Activated CD8-positive, alpha-beta memory T cell treated with anti-CD3 and anti-CD28 coated beads, Interleukin-2, amount 50 U/mL, for 48 hours (primary cell): ENCODE measurements around the gene ARGLU1.

Source experiments
- DNase-seq: peaks from one replicate; pipeline ENCODE4 v3.0.0-alpha.2; 2020

The ARGLU1 gene

DNA sequence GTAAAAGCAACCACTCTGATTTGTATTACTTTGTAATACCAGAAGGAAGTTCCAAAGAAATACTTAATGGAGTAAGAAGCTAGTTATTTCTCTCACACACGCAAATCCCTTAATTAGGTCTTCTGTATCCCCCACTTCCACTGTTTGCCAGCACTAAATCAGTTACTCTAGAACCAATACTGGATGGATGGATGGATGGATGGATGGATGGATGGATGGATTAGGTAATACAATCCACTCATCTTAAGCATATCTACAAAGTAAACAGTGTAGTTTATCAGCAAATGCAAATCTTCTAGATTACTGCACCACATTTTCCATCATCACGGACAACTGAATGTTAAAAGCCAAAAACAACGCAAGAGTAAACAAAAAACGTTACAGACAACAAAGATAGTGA, 27.3 kb downstream of the ARGLU1 start:
- no peak for DNase-seq

DNA sequence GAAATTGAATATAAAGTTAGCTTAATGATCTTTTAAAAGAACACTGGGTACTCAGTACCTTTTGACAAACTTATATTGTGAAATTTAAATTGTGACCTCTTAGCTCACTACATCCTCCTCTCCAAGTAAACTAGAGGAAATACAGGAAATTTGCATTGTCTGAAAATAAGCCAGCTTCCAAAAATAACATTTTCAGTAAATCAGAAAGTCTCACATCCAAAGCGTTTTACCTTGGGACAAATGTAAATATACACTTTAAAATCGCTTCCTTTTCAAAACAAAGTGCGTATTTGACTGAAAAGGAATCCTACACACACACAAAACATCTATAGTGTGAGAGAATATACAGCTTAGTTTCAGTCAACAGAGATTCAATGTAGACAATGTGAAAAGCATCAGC, 30.4 kb downstream of the ARGLU1 start:
- DNase-seq: no peak

DNA sequence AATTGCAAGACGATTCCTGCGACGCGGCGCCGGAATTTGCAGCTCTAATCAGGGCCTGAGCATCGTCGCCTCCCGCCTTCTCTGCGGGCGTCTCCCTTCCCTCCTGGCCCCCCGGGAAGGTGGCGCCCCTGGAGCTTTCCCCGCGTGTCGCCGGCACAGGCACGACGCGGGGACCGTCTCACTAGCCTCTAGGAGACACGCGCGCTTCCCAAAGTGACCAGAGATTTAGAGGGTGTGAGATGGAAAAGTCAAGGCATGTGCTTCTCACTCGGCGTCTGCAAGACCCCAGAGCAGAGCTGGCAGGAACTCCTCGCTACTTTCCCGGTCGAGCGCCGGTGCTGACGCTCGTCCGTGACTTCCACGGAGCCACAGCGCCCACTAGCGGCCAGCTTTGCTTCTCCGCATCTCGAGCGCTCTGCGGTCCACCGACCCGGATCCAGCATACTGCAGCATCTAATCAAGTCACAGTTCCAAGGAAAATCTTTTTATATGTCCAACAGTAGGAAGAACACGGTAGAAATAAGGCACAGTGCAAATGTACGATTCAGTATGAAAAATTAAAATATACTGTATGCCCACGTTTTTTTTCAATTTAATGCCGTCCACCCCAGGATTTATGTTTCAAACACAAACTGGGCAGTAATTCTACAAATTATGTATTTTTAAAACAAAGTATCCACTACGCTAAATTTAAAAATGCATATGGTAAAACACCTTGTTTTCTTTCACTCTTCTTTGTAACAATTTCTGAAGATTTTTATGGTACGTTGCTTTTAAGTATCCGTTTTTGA, 31.5 kb downstream of the ARGLU1 start:
- DNase-seq: peak; percentile 99

DNA sequence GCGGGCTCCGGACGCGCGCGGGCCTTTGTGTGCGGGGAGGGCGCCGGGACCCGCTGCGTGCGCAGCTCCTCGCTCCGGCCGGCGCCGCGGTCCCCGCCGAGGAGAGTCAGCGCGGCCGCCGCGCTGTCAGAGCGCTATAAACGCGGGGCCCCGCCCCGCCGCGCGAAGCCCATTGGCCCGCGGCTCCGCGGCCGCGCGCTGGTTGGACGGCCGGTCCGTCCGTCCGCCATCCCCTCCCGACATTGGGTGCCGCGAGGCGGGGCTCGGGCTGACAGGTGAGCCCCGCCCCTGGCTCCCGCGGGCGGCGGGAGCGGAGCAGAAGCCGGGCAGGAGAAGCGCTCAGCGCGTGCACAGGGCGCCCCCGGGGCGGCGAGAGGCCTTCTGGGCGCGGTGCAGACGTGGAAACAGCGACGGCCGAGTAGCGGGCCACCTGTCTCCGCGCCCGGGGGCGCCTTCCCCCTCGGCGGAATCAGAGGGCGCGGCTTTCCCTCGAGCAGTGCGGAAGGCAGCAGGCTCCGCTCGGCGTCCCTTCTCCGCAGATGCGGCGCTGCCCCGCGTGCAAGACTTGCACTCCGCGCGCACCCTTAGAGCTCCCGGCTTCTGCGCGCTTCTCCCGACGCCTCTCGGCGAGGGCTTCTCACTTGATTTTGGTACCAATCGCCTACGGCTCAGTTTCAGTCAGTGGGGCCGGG, 32.2 kb downstream of the ARGLU1 start, which contains the start of gene EFNB2:
Gene EFNB2 (minus strand): TSS at position 111 of the 692 bp plus-strand sequence. CDS start 698 bp downstream, outside the sequence.
- DNase-seq: peak; percentile 91

DNA sequence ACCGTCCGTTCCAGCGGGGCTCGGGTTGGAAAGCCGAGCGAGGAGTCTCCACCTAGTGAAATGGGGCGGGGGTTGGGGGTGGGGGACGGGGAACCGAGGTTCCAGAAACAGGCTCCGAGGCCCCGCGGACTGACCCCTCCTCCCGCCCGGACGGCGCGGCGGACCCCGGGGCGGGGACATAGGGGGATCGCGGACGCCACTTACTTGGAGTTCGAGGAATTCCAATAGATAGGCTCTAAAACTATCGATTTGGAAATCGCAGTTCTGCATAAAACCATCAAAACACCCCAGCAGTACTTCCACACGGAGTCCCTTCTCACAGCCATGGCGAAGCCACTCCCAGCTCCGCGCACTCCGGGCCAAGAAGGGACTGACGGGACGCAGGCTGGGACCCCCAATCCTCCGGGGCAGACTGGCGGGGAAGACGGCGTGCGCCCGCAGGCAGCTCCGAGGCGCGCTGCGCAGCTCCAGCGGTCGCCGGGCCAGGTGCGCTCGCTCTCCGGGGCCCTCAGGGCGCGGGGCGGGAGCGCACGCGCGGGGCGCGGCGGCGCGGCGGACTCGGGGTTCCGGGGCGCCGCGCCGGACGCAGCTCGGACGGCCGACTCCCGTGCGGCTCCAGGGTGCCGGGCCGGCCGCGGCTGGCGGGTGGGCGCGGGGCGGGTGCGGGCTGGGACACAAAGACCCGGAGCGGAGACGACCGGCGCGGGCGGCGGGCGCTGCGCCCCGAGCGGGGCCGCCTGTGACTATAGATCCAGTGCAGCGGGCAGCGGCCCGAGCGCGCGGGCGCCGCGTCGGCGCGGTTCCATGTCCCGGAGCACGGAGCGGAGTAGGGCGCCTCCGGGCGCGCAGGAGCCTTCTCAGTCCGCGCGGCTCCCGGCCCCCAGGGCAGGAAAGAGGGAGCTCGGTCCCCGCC, 33.0 kb downstream of the ARGLU1 start:
- peak; percentile 59 for DNase-seq

DNA sequence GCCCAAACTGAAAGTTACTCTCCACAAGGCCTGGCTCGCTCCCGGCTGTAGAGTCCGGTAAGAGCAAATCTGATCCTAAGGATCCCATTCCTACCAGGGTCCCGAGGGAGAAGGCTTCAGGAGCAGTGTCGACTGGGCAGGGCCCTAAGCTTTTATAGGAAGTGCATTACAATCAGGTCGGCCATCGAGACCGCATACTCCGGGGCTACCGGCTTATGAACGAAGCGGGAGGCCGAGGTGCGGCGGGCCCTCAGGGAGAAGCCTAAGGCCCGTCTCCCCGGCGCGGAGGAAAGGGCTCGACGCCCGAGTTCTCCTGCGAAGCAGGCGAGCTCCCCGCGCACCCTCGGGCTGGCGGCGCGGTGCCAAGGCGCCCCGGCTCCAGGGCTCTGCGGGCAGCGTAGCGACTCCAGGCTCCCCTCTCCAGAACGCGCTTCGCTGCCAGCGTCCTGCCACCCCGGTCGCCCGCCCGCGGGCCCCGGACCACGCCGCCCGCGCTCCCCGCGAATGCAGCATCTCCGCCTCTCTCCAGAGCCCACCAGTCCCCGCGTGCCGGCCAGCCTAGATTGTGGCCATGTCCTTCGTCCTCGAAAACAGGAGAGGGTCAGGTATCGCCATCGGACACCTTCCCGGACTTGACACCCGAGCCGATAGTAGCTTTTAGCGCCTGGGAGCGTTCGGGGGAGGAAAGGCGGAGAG, 33.8 kb downstream of the ARGLU1 start:
- peak; percentile 57 for DNase-seq

DNA sequence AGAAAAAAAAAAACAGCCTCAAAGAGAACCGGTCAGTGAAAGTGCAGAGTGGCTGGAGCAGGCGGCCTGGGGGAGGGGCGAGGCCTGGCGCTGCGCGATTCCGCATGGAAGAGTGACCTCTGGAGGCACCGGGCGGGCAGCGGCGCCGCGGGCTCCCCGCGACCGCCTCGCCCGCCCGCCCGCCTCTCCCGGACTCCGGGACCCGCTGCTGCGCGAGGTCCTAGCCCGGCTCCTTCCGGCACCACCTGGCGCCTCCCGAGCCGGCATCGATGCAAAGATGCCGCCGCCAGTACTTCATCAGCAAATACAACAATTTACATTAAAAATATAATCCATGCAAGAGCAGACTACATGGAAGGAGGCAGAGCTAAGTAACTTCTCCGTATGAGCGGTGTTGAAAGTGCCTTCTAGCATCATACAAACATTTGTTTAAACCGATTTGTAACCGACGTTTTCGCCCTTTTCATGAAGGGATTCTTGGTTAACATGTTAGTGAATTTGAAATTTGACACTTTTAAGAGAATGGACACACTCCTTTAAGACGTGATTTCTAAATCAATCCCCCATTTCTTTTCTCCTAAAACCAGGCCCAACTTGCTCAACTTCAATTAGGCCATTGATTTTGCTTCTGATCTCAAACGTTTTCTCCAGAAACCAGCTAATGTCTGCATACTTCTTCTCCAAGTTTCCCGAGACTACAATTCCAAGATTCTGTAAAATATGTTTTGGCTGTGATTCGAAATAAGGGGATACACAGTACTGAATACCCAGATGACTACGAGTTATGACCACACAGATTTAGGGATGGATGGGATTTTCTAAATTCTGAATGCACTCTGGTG, 34.6 kb downstream of the ARGLU1 start:
- DNase-seq: peak; percentile 58

DNA sequence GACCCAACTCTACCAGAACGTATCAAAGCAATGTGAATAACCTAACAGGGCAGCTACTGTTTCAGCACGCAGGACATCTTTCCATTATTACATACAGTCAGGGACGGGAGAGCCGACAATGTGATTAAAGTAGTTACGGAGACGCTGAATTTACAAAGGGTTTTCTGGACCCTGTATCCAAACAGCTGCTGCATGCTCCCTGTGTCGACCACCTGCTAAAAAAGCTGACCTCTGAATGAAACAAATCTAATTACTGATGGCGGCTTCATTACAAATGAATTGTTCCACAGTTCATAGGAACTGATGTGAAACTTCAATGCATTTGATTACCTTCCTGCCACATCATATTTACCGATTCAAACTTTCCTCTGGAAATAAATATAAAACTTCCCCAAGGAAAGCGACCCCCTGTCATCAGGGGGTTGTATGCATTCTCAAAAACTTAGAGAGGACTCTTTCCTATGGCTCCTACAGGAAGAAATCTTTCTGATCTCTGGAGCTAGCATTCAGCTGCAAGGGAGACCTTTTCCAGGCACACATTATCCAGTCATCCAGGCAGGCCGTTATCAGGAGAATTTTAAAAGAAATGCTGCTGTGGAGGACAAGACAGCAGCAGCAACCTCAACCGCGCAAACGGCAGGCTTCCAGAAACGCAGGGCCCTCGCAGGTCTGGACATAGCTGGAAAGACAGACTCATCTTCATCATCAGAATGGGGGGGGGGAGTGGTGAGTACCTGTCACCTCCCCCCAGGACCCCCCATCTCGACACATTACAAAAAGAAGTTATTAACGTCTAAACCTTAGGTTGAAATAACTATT, 35.6 kb downstream of the ARGLU1 start:
- DNase-seq: no peak

DNA sequence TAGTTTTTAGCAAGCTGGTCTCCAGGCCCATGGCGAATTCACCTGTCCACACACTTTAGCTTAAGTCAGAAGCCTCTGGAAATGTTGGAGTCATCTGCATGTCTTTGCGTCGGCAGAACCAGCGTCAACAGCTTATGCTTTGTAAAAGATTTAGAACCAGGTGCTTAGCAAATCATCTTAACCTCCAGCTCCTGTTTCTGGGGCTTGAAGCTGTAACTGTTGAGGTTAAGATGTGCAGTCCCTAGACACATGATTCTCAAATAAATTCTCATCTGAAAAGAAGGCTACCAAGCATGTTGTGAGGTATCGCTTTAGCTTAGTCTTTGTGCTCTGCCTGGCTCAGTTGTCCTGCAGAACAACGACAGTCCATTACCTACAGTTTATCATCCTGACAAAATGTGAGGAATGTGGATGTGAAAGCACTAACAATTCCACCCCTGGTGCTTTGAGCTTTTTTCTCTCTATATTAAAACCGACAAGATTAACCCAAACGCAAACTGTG, 36.9 kb downstream of the ARGLU1 start:
- DNase-seq: no peak

DNA sequence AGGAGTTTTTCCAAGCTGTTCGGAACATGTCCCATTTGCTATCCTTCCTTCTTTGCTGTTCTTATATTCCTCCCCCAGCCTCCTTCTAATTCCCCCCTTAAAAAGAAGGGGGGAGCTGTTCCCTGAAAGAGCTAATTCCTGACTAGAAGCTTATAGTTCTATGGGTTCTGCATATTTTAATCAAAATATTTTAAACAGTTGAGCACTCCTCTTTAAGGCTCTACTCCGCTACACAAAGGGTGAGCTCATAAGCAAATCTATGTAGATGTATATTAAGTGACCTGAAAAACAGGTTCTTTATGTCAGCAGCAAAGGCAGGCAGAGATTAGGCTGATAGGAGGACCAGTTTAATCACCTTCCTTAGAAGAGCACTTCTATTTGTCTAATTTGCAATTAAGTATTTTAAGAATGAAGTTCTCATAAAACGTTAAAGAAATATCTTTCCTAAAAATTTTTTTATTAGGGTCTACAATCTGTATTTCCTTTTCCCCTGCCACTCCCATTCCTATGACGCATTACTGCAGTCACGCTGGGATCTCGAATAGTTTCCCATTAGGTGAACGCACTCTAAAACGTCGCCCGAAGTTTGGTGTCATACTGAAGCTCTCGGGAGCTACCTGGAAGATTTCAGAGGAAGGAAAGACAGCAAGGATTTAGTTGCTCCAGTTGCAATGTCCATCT, 37.6 kb downstream of the ARGLU1 start:
- DNase-seq: no peak

DNA sequence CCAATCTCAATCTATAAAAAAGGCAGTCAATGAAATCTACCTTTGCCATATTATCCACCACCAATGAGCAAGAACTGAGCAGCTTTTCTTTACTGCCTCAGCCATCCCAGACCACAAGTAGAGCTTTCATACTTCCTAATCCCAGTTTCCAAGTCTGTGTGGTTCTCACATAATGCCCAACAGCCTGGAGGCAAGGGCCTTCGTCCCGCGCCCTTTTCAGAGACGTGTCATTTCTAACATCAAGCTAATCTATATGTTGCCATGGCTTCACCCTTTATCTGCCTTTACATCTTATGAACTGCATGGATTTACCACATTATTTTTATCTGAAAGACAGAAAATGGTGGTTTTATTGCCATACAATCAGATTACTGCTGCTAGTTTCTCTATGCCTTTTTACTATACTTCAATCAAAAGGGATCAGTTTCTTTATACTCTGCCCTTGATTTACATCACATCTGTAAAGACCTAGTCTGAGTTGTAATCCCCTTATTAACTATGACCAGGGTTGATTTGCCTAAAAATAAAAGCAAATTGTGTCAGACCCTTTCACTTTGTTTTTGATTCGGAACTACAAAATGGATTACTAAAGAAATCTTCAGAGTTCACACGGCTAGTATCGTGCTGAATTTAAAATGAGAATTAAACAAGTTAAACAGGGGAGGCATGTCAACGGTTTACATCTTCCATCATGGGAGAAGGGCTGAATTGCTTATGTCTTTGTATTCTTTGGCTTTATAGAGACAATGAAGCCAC, 38.3 kb downstream of the ARGLU1 start:
- DNase-seq: no peak

DNA sequence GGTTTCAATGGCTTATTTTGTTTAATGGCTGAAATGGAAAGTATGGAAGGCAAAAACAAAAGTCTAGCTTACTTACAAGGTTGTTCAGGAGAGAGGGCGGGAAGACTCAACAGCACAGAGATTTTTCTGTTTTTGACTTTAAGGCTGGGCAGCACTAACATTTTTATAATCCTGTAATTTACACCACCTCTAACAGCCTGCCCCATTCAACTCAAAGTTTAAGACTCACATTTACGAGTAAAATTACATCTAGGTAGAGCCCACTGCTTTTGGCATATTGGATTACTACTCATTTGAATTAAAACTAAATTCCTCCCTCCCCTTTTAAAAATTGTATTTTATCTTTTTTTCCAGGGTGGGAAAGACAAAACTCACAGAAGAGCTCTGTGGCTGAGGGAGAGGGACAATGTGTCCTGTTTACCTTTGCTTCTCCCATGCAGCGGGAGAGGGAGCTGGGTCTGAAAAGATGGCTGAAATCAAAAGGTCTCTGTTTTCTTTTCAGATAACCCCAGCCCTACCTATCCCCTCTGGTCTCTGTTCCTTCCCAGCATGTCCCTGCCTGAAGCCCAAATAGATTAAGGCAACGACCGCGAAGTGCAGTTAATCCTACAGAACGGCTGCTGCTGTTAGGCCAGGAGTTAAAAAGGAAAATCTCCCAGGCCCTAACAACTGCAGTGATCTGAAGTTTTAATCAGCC, 39.1 kb downstream of the ARGLU1 start:
- no peak for DNase-seq

DNA sequence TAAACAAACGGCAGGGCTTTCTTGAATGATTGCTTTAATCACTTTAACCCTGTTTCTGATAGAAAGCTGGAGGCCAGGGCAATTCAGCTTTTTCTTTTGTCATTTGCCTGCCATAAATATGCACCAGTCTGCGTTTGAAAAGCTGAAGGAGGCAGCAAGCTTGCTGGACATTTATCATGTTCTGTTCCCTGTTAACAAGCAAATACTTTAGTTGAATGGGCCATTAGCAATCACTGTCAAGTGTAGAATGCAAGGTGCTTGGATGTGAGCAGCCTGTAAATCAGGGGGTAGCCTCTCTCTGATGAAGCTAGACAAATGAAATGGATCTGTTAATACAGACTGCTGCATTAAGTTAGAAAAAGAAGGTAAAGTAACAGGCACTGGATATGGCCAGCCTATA, 40.1 kb downstream of the ARGLU1 start:
- no peak for DNase-seq

DNA sequence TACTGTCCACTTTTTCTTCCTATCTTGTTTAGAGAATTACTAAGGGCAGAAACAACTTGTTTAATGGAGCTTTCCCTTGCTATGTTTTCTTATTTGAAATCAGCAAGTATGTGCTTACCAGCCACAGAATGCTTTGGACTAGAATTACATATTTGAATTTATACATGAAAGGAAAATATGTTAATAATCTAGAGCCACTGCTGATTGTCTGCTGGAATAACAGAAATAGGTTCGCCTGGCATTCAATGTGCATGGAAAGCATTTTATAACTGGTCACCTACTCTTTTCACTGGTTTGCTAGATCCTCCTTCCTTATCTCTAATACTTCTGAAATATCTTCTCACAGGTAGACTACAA, 40.5 kb downstream of the ARGLU1 start:
- no peak for DNase-seq

DNA sequence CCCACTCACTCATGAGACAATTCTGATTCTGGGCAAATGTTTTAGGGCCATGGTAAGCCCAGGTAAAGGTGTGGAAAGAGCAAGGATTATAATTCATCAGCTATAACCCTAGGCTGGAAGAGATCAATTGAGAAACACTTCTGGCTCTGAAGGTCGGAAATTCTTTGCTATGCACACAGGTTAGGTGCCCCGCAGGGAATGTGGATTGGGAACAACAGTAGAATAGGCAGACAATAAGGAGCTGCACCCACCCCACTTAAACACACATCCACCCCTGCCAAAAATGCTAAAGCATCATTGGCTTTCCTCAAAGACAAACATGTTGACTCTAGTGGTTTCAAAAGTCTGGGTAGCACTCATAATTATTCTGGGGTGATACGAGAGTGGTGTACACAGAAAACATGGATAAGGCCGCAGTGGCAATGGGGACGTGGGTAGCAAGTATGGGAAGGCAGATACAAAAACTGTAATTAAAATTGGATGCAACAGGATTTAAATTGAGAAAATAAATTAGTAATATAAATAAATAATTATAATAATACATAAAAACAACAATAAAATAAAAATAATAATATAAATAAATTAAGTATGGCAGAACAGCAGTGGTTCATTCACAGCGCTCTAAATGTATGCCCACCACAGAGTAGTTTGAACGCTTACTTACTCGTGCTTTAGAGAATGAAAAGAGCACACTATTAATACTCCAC, 41.0 kb downstream of the ARGLU1 start:
- DNase-seq: no peak

DNA sequence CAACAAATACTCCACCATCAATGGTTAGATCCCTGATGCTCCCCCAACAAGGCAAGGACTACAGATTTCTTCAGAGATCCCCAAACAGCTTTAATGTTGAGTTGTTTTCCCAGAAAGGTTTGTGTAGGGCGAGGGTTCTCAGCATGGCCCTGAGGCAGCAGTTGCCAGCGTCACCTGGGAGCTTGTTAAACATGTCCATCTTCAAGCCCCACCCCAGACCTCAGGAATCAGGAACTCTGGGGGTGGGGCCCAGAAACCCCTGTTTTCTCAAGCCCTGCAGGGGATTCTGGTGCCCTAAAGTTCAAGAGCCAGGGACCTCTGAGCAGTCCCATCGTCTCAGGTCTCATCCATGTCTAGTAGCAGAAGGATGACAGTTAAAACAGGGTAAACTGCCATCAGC, 42.1 kb downstream of the ARGLU1 start:
- DNase-seq: no peak

DNA sequence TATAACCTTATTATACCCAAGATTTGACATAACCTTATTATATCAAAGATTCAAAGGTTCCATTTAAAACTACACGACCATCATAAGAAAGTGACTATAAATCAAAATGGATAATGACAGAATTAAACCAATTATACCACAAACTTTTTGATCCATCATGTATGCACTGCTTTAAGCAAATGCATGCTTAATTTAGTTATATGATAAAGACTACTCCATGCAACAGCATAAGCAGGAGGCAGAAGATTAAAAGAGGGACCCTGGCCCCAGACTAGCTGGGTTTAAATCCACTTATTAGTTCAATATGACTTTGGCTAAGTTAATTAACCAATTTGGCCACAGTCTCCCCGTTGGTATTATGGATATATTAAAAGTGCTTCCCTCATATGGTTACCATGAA, 43.8 kb downstream of the ARGLU1 start:
- DNase-seq: no peak

DNA sequence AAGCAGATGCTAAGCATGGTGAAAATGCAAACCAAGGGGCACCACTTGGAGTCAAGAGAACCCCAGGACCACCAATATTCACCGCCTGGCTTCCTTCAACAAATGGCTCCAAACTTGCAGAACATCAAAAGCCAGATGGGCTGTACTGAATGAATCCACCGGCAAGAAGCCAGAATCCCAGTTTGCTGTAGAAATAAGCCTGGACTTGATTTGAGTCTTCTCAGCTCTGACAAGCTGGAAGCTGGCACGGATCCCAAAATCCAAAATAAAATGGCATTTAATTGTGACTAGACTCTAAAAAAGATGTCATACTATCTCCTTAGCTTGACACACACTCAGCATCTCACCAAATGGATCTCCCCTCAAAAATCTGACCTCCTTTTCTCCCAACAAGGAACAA, 44.4 kb downstream of the ARGLU1 start:
- no peak for DNase-seq
